K562 treated with DMSO at 1 percent for 24 hours (cell line): ENCODE data around the gene CRTAC1. TPM values are rescaled to one million over a fixed set of nuclear protein-coding genes. Genes with fewer than 3 reads are reported as not detected.

Source experiments
- total RNA-seq: library from RNA; unstranded; fragments of 300-600 nt; gene quantifications from 2 replicates; pipeline ENCODE4 v1.2.3, GENCODE V29; 2022; ENCODE audit warnings: low read depth; ENCODE audit not compliant: insufficient read depth

CRTAC1 gene, protein sequence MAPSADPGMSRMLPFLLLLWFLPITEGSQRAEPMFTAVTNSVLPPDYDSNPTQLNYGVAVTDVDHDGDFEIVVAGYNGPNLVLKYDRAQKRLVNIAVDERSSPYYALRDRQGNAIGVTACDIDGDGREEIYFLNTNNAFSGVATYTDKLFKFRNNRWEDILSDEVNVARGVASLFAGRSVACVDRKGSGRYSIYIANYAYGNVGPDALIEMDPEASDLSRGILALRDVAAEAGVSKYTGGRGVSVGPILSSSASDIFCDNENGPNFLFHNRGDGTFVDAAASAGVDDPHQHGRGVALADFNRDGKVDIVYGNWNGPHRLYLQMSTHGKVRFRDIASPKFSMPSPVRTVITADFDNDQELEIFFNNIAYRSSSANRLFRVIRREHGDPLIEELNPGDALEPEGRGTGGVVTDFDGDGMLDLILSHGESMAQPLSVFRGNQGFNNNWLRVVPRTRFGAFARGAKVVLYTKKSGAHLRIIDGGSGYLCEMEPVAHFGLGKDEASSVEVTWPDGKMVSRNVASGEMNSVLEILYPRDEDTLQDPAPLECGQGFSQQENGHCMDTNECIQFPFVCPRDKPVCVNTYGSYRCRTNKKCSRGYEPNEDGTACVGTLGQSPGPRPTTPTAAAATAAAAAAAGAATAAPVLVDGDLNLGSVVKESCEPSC
- total RNA-seq: 0.34 TPM in 1 of 2 replicates, not detected in the other

DNA sequence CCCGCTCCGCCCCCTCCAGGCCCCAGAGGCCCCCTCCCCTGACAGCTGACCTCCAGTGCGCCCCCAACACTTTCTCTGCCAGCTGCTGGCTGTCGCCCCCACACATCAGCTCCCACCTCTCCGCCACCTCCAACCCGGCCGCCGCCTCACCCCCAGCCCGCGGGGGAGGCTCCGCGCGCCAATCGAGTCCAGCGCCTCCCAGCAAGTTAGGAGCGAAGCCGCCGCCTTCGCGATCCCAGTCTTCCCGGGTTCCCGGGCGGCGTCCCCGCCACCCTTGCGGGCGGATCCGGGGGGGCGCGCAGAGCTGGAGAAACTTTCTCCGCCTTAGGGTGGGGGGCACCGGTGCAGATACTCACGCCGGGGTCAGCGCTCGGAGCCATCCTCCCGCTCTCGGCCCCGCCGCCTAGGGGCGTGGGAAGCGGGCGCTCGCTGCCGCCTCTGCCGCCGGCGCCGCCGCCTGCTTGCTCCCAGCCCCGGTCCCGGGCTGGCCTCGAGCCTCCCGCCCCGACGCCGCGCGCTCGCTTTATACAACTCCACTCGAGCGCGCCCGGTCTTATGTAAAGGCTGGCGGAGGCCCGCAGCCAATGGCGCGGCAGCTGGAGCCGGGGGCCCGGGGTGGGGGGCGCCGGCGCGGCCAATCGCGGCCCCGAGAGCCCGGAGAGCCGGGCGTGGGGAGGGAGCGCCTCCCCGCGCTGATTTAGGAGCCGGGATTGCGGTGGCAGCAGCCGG lies at the start of gene CRTAC1:
Gene CRTAC1, minus strand, starts transcription at position 529 of the 729 bp plus-strand sequence. Its CDS starts 149 bp downstream, at position 380.

DNA sequence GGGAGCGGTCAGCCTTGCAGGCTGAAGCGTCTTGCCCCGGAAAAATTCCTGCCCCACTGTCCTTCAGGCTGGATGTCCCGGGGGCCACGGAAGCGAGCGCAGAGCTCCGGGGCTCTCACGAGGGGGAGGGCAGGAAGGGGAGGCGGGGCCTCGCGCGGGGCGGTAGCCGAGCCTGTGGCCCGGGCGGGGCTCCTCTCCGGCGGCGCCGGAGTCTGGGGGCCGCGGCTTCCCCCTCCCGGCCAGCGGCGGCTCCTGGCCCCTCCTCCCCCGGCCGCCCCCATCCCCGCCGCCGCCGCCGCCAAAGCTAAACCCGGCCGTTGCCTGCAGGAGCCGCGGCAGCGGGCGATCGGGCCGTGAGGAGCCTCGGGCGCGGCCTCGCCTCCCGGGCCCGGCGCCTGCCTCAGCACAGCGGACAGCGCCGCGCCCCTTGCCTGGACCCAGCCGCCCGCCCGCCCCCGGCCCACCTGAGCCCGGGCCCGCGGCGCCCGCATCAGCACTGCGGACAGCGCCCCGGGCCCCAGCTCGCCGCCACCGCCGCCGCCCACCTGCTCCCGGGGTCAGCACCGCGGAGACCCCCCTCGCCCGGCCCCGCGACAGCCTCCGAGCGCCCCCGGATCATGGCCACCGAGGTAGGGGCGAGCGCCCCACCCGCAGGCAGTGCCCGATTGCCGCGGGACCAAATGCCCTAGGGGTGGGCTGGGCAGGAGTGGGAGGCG lies 180.6 kb downstream of the CRTAC1 start, which contains the start of gene GOLGA7B:
Gene GOLGA7B, plus strand, starts transcription at position 157 of the 716 bp plus-strand sequence. Its CDS starts 461 bp downstream, at position 618.

Other genes starting within 250 kb of the CRTAC1 start
- gene GOLGA7B, start 180.8 kb downstream of the CRTAC1 start, total RNA-seq: 0.14 TPM in 1 of 2 replicates, not detected in the other
- gene R3HCC1L, start 104.0 kb upstream of the CRTAC1 start, total RNA-seq: 6.8 and 10.0 TPM in 2 replicates
- gene LOXL4, start 237.6 kb upstream of the CRTAC1 start, total RNA-seq: 0.27 and 0.78 TPM in 2 replicates